ENCODE measurements around the gene BCL2L2.
A peak's percentile ranks its signal among the peaks of the same experiment; 100 is the strongest.
"Not testable (repeated sequence)": the region's sequence is repeated elsewhere in the genome, so short reads cannot be mapped to it uniquely, and the experiment has no call there.

The BCL2L2 gene

GRCh38 chr14:23306412-23307145 lies at the start of gene BCL2L2:
BCL2L2 (plus strand) TSS chr14:23306833; CDS start chr14:23307768, 935 bp downstream.
- no peak for TF ChIP-seq CTCF (IDR thresholded peaks at IDR 0.05; ENCODE audit: low read depth, low read length)
- H3K4me3 ChIP-seq (ENCODE audit: low read depth, low read length) = peak within 1 kb of the TSS; percentile 97

- no peak for TF ChIP-seq CTCF (IDR thresholded peaks at IDR 0.05; ENCODE audit: low read depth, low read length)
- H3K4me3 ChIP-seq (ENCODE audit: low read depth, low read length) = no peak overlapping the region
These were observed 48.4 kb upstream of the BCL2L2 start for GRCh38 chr14:23258256-23258655.

- no peak overlapping the region for H3K4me3 ChIP-seq (ENCODE audit: low read depth, low read length)
- TF ChIP-seq CTCF (IDR thresholded peaks at IDR 0.05; ENCODE audit: low read depth, low read length) = no peak
These were observed 47.2 kb upstream of the BCL2L2 start for GRCh38 chr14:23259426-23259825.

- H3K4me3 ChIP-seq (ENCODE audit: low read depth, low read length) = not testable (repeated sequence)
These were observed 45.8 kb upstream of the BCL2L2 start for GRCh38 chr14:23260849-23261248.

GRCh38 chr14:23269193-23269592 lies 37.4 kb upstream of the BCL2L2 start:
- H3K4me3 ChIP-seq (ENCODE audit: low read depth, low read length) = no peak overlapping the region
- TF ChIP-seq CTCF (IDR thresholded peaks at IDR 0.05; ENCODE audit: low read depth, low read length) = no peak

- TF ChIP-seq CTCF (IDR thresholded peaks at IDR 0.05; ENCODE audit: low read depth, low read length) = no peak
- H3K4me3 ChIP-seq (ENCODE audit: low read depth, low read length) = no peak overlapping the region
These were observed 31.2 kb upstream of the BCL2L2 start for GRCh38 chr14:23275412-23275811.

- H3K4me3 ChIP-seq (ENCODE audit: low read depth, low read length) = no peak overlapping the region
- no peak for TF ChIP-seq CTCF (IDR thresholded peaks at IDR 0.05; ENCODE audit: low read depth, low read length)
These were observed 29.4 kb upstream of the BCL2L2 start for GRCh38 chr14:23277189-23277588.

GRCh38 chr14:23277928-23278327 lies 28.7 kb upstream of the BCL2L2 start:
- not testable (repeated sequence) for H3K4me3 ChIP-seq (ENCODE audit: low read depth, low read length)
